NB4 (cell line): ENCODE results near the gene MED15.

Source experiments
- DNase-seq: peaks from one replicate; pipeline ENCODE4 v3.0.0; 2010; ENCODE audit warnings: low read depth
- H3K4me3 ChIP-seq: one replicate; pipeline ENCODE4 v1.5.1; 2011; ENCODE audit warnings: mild to moderate bottlenecking, low read depth, low read length, moderate library complexity
- CTCF ChIP-seq: IDR thresholded peaks from one replicate; pipeline ENCODE4 v1.5.1; 2012; ENCODE audit warnings: low read depth, low read length
- MAX ChIP-seq: IDR thresholded peaks from 2 replicates; pipeline ENCODE4 v1.6.1; 2011; ENCODE audit warnings: low read depth, low read length
- MYC ChIP-seq: IDR thresholded peaks from 2 replicates; pipeline ENCODE4 v1.6.1; 2011; ENCODE audit warnings: low read depth, low read length
- POLR2A ChIP-seq: IDR thresholded peaks from 2 replicates; pipeline ENCODE4 v1.6.1; 2011; ENCODE audit warnings: mild to moderate bottlenecking; ENCODE audit not compliant: insufficient read length; ENCODE audit errors: extremely low read depth

MED15 gene

GRCh38 chr22:20571078-20571503, 63.7 kb downstream of the MED15 start:
- TF ChIP-seq MAX, result no peak
- TF ChIP-seq CTCF, result no peak
- no peak for DNase-seq
- no peak overlapping the region for H3K4me3 ChIP-seq

- TF ChIP-seq CTCF (peak; percentile 92), MYC (no peak)
- peak; percentile 61 for DNase-seq
- no peak overlapping the region for H3K4me3 ChIP-seq
Measured at GRCh38 chr22:20571531-20572007, 64.2 kb downstream of the MED15 start.

GRCh38 chr22:20572132-20572802, 64.9 kb downstream of the MED15 start:
- H3K4me3 ChIP-seq, result no peak overlapping the region
- TF ChIP-seq CTCF, result no peak
- no peak for TF ChIP-seq MAX
- TF ChIP-seq MYC, result no peak
- TF ChIP-seq POLR2A, result no peak
- no peak for DNase-seq

GRCh38 chr22:20573176-20573832, 65.9 kb downstream of the MED15 start:
- no peak for DNase-seq
- H3K4me3 ChIP-seq, result no peak overlapping the region
- no peak for TF ChIP-seq MYC
- TF ChIP-seq MAX, result no peak
- no peak for TF ChIP-seq POLR2A
- no peak for TF ChIP-seq CTCF

GRCh38 chr22:20573833-20574615, 66.6 kb downstream of the MED15 start:
- no peak for DNase-seq
- no peak for TF ChIP-seq POLR2A
- no peak for TF ChIP-seq MYC
- no peak for TF ChIP-seq CTCF
- TF ChIP-seq MAX, result no peak
- no peak overlapping the region for H3K4me3 ChIP-seq
